ENCODE results near the gene IPO13. TPM values are rescaled to one million over a fixed set of nuclear protein-coding genes. Genes with fewer than 3 reads are reported as not detected.

Gene IPO13
- total and polyA plus RNA-seq, 4 donors, result 8.6 to 15.1 (median 10.5) TPM

- no peaks in the 10 kb centered on the region for H3K9me3 ChIP-seq (ENCODE audit: control insufficient read depth in 4 of 4, low read length in 3 of 4)
- H3K9ac ChIP-seq (ENCODE audit: low read depth in 1 of 2, low read length in 2 of 2), result no peak overlapping the region
- no peak overlapping the region for H3K27ac ChIP-seq (ENCODE audit: low read depth in 1 of 2, low read length in 2 of 2)
- WGBS, result 95% methylated on average over 9 of the region's 9 CpGs
- H3K36me3 ChIP-seq (ENCODE audit: control insufficient read depth in 4 of 4, insufficient read depth in 3 of 4, low read depth in 1 of 4, low read length in 3 of 4), result no peaks in the 10 kb centered on the region
- no peak overlapping the region for H3K4me3 ChIP-seq (ENCODE audit: low read depth in 1 of 3, low read length in 3 of 3)
- H3K27me3 ChIP-seq (ENCODE audit: control insufficient read depth in 4 of 4, insufficient read depth in 4 of 4, low read length in 3 of 4), result no peaks in the 10 kb centered on the region
- DNase-seq (ENCODE audit: low spot score), result no peak
- TF ChIP-seq HNF4G (IDR thresholded peaks at IDR 0.05), result no peak
- no peak for TF ChIP-seq HNF4A (conservative IDR thresholded peaks at IDR 0.05)
- TF ChIP-seq, protein P1, sequence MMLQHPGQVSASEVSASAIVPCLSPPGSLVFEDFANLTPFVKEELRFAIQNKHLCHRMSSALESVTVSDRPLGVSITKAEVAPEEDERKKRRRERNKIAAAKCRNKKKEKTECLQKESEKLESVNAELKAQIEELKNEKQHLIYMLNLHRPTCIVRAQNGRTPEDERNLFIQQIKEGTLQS (IDR thresholded peaks at IDR 0.05), result no peak
- TF ChIP-seq, protein P2, sequence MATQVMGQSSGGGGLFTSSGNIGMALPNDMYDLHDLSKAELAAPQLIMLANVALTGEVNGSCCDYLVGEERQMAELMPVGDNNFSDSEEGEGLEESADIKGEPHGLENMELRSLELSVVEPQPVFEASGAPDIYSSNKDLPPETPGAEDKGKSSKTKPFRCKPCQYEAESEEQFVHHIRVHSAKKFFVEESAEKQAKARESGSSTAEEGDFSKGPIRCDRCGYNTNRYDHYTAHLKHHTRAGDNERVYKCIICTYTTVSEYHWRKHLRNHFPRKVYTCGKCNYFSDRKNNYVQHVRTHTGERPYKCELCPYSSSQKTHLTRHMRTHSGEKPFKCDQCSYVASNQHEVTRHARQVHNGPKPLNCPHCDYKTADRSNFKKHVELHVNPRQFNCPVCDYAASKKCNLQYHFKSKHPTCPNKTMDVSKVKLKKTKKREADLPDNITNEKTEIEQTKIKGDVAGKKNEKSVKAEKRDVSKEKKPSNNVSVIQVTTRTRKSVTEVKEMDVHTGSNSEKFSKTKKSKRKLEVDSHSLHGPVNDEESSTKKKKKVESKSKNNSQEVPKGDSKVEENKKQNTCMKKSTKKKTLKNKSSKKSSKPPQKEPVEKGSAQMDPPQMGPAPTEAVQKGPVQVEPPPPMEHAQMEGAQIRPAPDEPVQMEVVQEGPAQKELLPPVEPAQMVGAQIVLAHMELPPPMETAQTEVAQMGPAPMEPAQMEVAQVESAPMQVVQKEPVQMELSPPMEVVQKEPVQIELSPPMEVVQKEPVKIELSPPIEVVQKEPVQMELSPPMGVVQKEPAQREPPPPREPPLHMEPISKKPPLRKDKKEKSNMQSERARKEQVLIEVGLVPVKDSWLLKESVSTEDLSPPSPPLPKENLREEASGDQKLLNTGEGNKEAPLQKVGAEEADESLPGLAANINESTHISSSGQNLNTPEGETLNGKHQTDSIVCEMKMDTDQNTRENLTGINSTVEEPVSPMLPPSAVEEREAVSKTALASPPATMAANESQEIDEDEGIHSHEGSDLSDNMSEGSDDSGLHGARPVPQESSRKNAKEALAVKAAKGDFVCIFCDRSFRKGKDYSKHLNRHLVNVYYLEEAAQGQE (IDR thresholded peaks at IDR 0.05), result no peak
- TF ChIP-seq, protein P3, sequence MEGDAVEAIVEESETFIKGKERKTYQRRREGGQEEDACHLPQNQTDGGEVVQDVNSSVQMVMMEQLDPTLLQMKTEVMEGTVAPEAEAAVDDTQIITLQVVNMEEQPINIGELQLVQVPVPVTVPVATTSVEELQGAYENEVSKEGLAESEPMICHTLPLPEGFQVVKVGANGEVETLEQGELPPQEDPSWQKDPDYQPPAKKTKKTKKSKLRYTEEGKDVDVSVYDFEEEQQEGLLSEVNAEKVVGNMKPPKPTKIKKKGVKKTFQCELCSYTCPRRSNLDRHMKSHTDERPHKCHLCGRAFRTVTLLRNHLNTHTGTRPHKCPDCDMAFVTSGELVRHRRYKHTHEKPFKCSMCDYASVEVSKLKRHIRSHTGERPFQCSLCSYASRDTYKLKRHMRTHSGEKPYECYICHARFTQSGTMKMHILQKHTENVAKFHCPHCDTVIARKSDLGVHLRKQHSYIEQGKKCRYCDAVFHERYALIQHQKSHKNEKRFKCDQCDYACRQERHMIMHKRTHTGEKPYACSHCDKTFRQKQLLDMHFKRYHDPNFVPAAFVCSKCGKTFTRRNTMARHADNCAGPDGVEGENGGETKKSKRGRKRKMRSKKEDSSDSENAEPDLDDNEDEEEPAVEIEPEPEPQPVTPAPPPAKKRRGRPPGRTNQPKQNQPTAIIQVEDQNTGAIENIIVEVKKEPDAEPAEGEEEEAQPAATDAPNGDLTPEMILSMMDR (IDR thresholded peaks at IDR 0.05; ENCODE audit: low read depth, low read length, missing input control), result no peak
- no peak for TF ChIP-seq RXRA (IDR thresholded peaks at IDR 0.05)
- no peak for TF ChIP-seq TAF1 (conservative IDR thresholded peaks at IDR 0.05)
- peaks cover 0 to 16% (median 7%) of the 10 kb centered on the region in 4 donors for H3K4me1 ChIP-seq (ENCODE audit: control insufficient read depth in 4 of 4, insufficient read depth in 4 of 4, low read length in 3 of 4)
These were observed 46.6 kb downstream of the IPO13 start for GRCh38 chr1:43993206-43993914.

GRCh38 chr1:43994071-43994470, 47.3 kb downstream of the IPO13 start:
- H3K27me3 ChIP-seq (ENCODE audit: control insufficient read depth in 4 of 4, insufficient read depth in 4 of 4, low read length in 3 of 4), result no peaks in the 10 kb centered on the region
- TF ChIP-seq TAF1 (conservative IDR thresholded peaks at IDR 0.05) (no peak), SP1 (IDR thresholded peaks at IDR 0.05) (no peak), FOXA2 (IDR thresholded peaks at IDR 0.05) (no peak), YY1 (IDR thresholded peaks at IDR 0.05) (no peak), FOXA1 (IDR thresholded peaks at IDR 0.05) (no peak), HNF4A (conservative IDR thresholded peaks at IDR 0.05) (no peak), HNF4G (IDR thresholded peaks at IDR 0.05) (no peak), JUND (IDR thresholded peaks at IDR 0.05) (no peak), GABPA (IDR thresholded peaks at IDR 0.05 in 1 of 2, conservative IDR thresholded peaks at IDR 0.05 in 1 of 2) (no peak), RXRA (IDR thresholded peaks at IDR 0.05) (no peak)
- TF ChIP-seq, protein P4, sequence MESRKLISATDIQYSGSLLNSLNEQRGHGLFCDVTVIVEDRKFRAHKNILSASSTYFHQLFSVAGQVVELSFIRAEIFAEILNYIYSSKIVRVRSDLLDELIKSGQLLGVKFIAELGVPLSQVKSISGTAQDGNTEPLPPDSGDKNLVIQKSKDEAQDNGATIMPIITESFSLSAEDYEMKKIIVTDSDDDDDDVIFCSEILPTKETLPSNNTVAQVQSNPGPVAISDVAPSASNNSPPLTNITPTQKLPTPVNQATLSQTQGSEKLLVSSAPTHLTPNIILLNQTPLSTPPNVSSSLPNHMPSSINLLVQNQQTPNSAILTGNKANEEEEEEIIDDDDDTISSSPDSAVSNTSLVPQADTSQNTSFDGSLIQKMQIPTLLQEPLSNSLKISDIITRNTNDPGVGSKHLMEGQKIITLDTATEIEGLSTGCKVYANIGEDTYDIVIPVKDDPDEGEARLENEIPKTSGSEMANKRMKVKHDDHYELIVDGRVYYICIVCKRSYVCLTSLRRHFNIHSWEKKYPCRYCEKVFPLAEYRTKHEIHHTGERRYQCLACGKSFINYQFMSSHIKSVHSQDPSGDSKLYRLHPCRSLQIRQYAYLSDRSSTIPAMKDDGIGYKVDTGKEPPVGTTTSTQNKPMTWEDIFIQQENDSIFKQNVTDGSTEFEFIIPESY (IDR thresholded peaks at IDR 0.05), result no peak
- TF ChIP-seq, protein P5, sequence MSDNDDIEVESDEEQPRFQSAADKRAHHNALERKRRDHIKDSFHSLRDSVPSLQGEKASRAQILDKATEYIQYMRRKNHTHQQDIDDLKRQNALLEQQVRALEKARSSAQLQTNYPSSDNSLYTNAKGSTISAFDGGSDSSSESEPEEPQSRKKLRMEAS (IDR thresholded peaks at IDR 0.05), result no peak
- TF ChIP-seq, protein P3 (IDR thresholded peaks at IDR 0.05; ENCODE audit: low read depth, low read length, missing input control), result no peak
- no peaks in the 10 kb centered on the region for H3K36me3 ChIP-seq (ENCODE audit: control insufficient read depth in 4 of 4, insufficient read depth in 3 of 4, low read depth in 1 of 4, low read length in 3 of 4)
- peaks cover 0 to 16% (median 7%) of the 10 kb centered on the region in 4 donors for H3K4me1 ChIP-seq (ENCODE audit: control insufficient read depth in 4 of 4, insufficient read depth in 4 of 4, low read length in 3 of 4)
- no peak overlapping the region for H3K9ac ChIP-seq (ENCODE audit: low read depth in 1 of 2, low read length in 2 of 2)
- H3K27ac ChIP-seq (ENCODE audit: low read depth in 1 of 2, low read length in 2 of 2), result no peak overlapping the region
- H3K4me3 ChIP-seq (ENCODE audit: low read depth in 1 of 3, low read length in 3 of 3), result no peak overlapping the region
- WGBS, result 92% methylated on average over 7 of the region's 7 CpGs
- DNase-seq (ENCODE audit: low spot score), result no peak
- no peaks in the 10 kb centered on the region for H3K9me3 ChIP-seq (ENCODE audit: control insufficient read depth in 4 of 4, low read length in 3 of 4)

All from liver (tissue), 9 donors.